HEK293T (cell line): Measurements from ENCODE around the gene CCDC15.

Experiments used
- ARNT ChIP-seq: fragments of 450-650 bp; IDR thresholded peaks from 2 replicates; pipeline ENCODE4 v1.6.1; 2017; ENCODE audit warnings: mild to moderate bottlenecking
- FOXA1 ChIP-seq: fragments of 450-650 bp; IDR thresholded peaks from 2 replicates; pipeline ENCODE4 v1.6.1; 2016; ENCODE audit warnings: mild to moderate bottlenecking
- FOXK2 ChIP-seq: fragments of 450-650 bp; IDR thresholded peaks from 2 replicates; pipeline ENCODE4 v1.6.1; 2016; ENCODE audit warnings: mild to moderate bottlenecking
- FOXM1 ChIP-seq: fragments of 450-650 bp; IDR thresholded peaks from 2 replicates; pipeline ENCODE4 v1.6.1; 2017; ENCODE audit warnings: mild to moderate bottlenecking, borderline replicate concordance
- L3MBTL2 ChIP-seq: fragments of 450-650 bp; conservative IDR thresholded peaks from 2 replicates; pipeline ENCODE4 v1.6.1; 2016; ENCODE audit warnings: mild to moderate bottlenecking
- PKNOX1 ChIP-seq: fragments of 450-650 bp; IDR thresholded peaks from 2 replicates; pipeline ENCODE4 v1.6.1; 2016
- ZNF384 ChIP-seq: fragments of 450-650 bp; IDR thresholded peaks from 2 replicates; pipeline ENCODE4 v1.6.1; 2016

DNA sequence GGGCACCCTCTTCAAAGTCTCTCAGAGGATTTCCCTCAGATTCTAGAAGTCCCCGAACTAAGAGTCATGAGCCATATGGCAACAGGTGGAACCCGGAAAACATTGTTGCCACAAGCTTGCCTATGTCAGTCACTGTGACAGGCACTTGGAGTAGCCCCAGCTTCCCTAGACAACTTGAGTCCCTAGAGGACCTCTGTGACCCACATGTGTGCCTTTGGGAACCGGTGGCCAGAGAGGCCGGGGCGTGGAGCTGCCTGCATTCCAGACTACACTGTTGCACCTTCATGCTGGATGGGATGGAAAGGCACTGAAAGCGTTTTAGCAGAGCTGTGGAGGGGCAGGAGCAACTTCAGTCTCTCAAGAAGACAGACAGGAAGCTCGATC lies 121.2 kb downstream of the CCDC15 start:
- TF ChIP-seq FOXK2 (no peak), FOXM1 (no peak), ARNT (no peak), FOXA1 (no peak), PKNOX1 (no peak), ZNF384 (no peak), L3MBTL2 (no peak)
